Stomach (tissue), 9 donors: ENCODE measurements around the gene ASIC4. TPM values are rescaled to one million over a fixed set of nuclear protein-coding genes. Genes with fewer than 3 reads are reported as not detected.

Experiments used
- DNase-seq, 2 donors: peaks; one replicate each; pipeline versions ENCODE4 v3.0.0 to v3.0.0-alpha.2; 2013 to 2019
- H3K27ac ChIP-seq, 5 donors: fragments of 200-600 bp in 4 of 5; sonication (generic) in 4 of 5; one replicate each; pipeline ENCODE4 v1.5.1; 2013 to 2019; ENCODE audit warnings: mild to moderate bottlenecking in 1 of 5, moderate library complexity in 1 of 5
- H3K27me3 ChIP-seq, 3 donors: fragments of 200-600 bp; sonication (generic); one replicate each; pipeline ENCODE4 v1.5.1; 2017 to 2019; ENCODE audit warnings: mixed run types in 1 of 3
- H3K36me3 ChIP-seq, 4 donors: fragments of 200-600 bp; sonication (generic); 1 replicate in 3 of 4; 2 replicates in 1 of 4; pipeline ENCODE4 v1.5.1; 2016 to 2019
- H3K4me1 ChIP-seq, 4 donors: fragments of 200-600 bp; sonication (generic); one replicate each; pipeline ENCODE4 v1.5.1; 2016 to 2019
- H3K4me3 ChIP-seq, 4 donors: fragments of 200-600 bp; sonication (generic) in 3 of 4; one replicate each; pipeline ENCODE4 v1.5.1; 2016 to 2019; ENCODE audit warnings: mild to moderate bottlenecking in 1 of 4
- H3K9me3 ChIP-seq, 4 donors: fragments of 200-600 bp; sonication (generic); one replicate each; pipeline ENCODE4 v1.5.1; 2016 to 2019
- CTCF ChIP-seq, 7 experiments: fragments of 450-650 bp in 4 of 7; fragments of 200-600 bp in 3 of 7; sonication (generic) in 3 of 7; IDR thresholded peaks; one replicate each; pipeline ENCODE4 v1.5.1; 2016 to 2019; ENCODE audit warnings: antibody characterized with exemption in 7 of 7, control low read depth in 2 of 7, mild to moderate bottlenecking in 1 of 7
- EP300 ChIP-seq: sonication (generic); formaldehyde crosslinking; IDR thresholded peaks from one replicate; pipeline ENCODE4 v1.6.1; 2017; ENCODE audit warnings: antibody characterized with exemption
- POLR2A ChIP-seq, 4 donors: fragments of 450-650 bp; IDR thresholded peaks; one replicate each; pipeline ENCODE4 v1.6.1; 2016; ENCODE audit warnings: antibody characterized with exemption in 4 of 4, control low read depth in 2 of 4, mild to moderate bottlenecking in 1 of 4, moderate library complexity in 1 of 4
- POLR2AphosphoS5 ChIP-seq, 3 donors: sonication (generic); formaldehyde crosslinking; IDR thresholded peaks; one replicate each; pipeline ENCODE4 v1.6.1; 2016; ENCODE audit warnings: antibody characterized with exemption in 3 of 3
- WGBS, 5 donors: extraction: QIAGEN DNeasy Blood & Tissue Kit in 3 of 5; methylation state at CpG; one replicate each; pipeline versions ENCODE4 v1.1.5 to v1.1.7; 2013 to 2018; 5-methylcytosine and 5-hydroxymethylcytosine counted together
- intact Hi-C: fragments of 100-400 bp; cut with DNase I; formaldehyde crosslinking; loops from one replicate; pipeline ENCODE4 v1.15.1; 2023; ENCODE audit warnings: low total_unique reads
- polyA plus RNA-seq, 3 donors: library from polyadenylated mRNA; stranded (reverse); fragments of 200-250 nt; gene quantifications; one replicate each; pipeline ENCODE4 v1.2.3, GENCODE V29; 2013
- total RNA-seq, 5 donors: library from RNA; depleted of rRNA; stranded (reverse); fragments of >200 nt; gene quantifications; one replicate each; pipeline versions ENCODE4 v1.1.0 to v1.2.3, GENCODE V29; 2014 to 2016
- donor health status: healthy with polysubstance abuse.
- donor health status: Bipolar disorder and iron deficiency.
- donor health status: healthy.

The ASIC4 gene
- total and polyA plus RNA-seq, 8 donors: 2.0 to 11.0 TPM; not detected in 6

DNA sequence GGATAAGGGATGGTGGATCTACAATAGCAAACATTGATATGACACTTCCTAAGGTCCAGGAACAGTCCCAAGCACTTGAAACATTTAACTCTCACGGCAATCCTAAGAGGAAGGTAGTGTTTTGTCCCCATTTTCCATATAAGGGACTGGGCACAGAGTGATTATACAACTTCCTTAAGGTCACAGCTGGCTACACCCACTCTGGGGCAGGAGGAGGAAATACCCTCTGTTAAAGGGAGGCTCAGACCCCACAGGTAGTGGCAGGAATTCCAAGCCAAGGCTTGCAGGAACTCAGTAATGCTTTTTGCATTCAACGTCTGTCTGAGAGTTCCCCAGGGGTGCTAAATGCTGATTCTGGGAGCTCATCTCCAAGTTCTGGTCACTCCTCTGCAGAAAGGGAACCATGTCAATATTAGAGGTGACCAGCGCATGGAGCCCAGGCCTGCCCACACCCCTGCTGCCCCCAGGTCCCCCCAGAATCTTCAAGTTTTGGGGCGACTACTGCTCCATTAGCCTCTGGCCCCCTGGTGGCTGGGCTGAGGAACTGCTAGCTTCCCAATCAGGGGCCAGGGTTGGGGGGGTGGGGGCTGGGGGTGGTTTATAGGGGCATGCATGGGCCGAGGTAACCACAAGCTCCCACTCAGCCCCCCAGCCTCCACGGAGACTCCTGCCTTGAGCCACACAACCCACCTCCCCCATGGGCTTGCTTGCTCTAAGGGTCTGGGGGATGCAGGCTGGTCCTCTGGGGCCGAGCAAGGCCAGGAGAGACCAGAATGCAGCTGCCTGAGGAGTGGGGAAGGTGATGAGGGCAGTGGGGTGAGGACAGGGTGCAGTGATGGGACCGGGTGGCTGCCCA is 46.0 kb downstream of the ASIC4 start:
- no peak for TF ChIP-seq POLR2A (IDR thresholded peaks at IDR 0.05)
- peak in 3 of 7 experiments; percentile 85 to 92 (median 88) for TF ChIP-seq CTCF (IDR thresholded peaks at IDR 0.05)
- no peak for TF ChIP-seq POLR2AphosphoS5 (IDR thresholded peaks at IDR 0.05)
- TF ChIP-seq EP300: no peak
- Histone ChIP-seq H3K27ac (no peak overlapping the region), H3K27me3 (no peaks in the 10 kb centered on the region), H3K4me3 (no peak overlapping the region), H3K9me3 (no peaks in the 10 kb centered on the region), H3K4me1 (peaks cover 0 to 8% (median 0%) of the 10 kb centered on the region in 4 donors), H3K36me3 (peaks cover 0 to 58% (median 15%) of the 10 kb centered on the region in 4 donors)
- intact Hi-C loops: no loop called here
- 29 to 39% (median 32%) methylated on average over 6 to 8 of the region's 8 CpGs for WGBS, 5 donors
- no peak for DNase-seq

- intact Hi-C loops: no loop called here
- H3K36me3 ChIP-seq: peaks cover 0 to 60% (median 14%) of the 10 kb centered on the region in 4 donors
Measured at GRCh38 chr2:219560893-219561178, 46.6 kb downstream of the ASIC4 start.

GRCh38 chr2:219561179-219562048 is 47.1 kb downstream of the ASIC4 start:
- Histone ChIP-seq H3K9me3 (no peaks in the 10 kb centered on the region), H3K4me1 (peaks cover 0 to 8% (median 0%) of the 10 kb centered on the region in 4 donors), H3K27ac (no peak overlapping the region), H3K4me3 (no peak overlapping the region), H3K36me3 (peaks cover 0 to 60% (median 14%) of the 10 kb centered on the region in 4 donors), H3K27me3 (no peaks in the 10 kb centered on the region)
- whole genome bisulfite sequencing, 5 donors: 70 to 79% (median 77%) methylated on average over 23 to 24 of the region's 24 CpGs
- DNase-seq: no peak
- TF ChIP-seq EP300 (no peak), POLR2AphosphoS5 (IDR thresholded peaks at IDR 0.05) (no peak), POLR2A (IDR thresholded peaks at IDR 0.05) (no peak), CTCF (IDR thresholded peaks at IDR 0.05) (no peak)
- intact Hi-C loops: no loop called here

More at GRCh38 chr2:219560893-219561178, 46.6 kb downstream of the ASIC4 start:
- Histone ChIP-seq H3K4me1 (peaks cover 0 to 8% (median 0%) of the 10 kb centered on the region in 4 donors), H3K4me3 (no peak overlapping the region), H3K9me3 (no peaks in the 10 kb centered on the region), H3K27me3 (no peaks in the 10 kb centered on the region), H3K27ac (no peak overlapping the region)
- no peak for DNase-seq
- WGBS, 5 donors: 76 to 92% (median 89%) methylated on average over 3 of the region's 3 CpGs
- no peak for TF ChIP-seq POLR2AphosphoS5 (IDR thresholded peaks at IDR 0.05)
- no peak for TF ChIP-seq EP300
- no peak for TF ChIP-seq POLR2A (IDR thresholded peaks at IDR 0.05)
- no peak for TF ChIP-seq CTCF (IDR thresholded peaks at IDR 0.05)
